Neural progenitor cell (in vitro differentiated cells): ENCODE measurements around the gene WASL. TPM values are rescaled to one million over a fixed set of nuclear protein-coding genes. Genes with fewer than 3 reads are reported as not detected.

Experiments
- DNase-seq: peaks from one replicate; pipeline ENCODE4 v3.0.0-alpha.2; 2016; ENCODE audit warnings: low spot score
- H2AFZ ChIP-seq: fragments of 200-600 bp; sonication (generic); replicated peaks from 2 replicates; pipeline ENCODE4 v1.6.1; 2016; ENCODE audit warnings: antibody characterized with exemption
- H3F3A ChIP-seq: fragments of 200-600 bp; sonication (generic); 2 replicates; pipeline ENCODE4 v1.6.1; 2016; ENCODE audit warnings: antibody characterized with exemption, low read depth
- H3K27ac ChIP-seq: fragments of 200-600 bp; sonication (generic); 2 replicates; pipeline ENCODE4 v1.5.1; 2016; ENCODE audit warnings: mild to moderate bottlenecking
- H3K27me3 ChIP-seq: fragments of 200-600 bp; sonication (generic); 2 replicates; pipeline ENCODE4 v1.6.1; 2016; ENCODE audit warnings: mild to moderate bottlenecking, moderate library complexity
- H3K36me3 ChIP-seq: fragments of 200-600 bp; sonication (generic); 2 replicates; pipeline ENCODE4 v1.5.1; 2016
- H3K4me1 ChIP-seq: fragments of 200-600 bp; sonication (generic); 2 replicates; pipeline ENCODE4 v1.6.1; 2016; ENCODE audit warnings: mixed run types
- H3K4me2 ChIP-seq: fragments of 200-600 bp; sonication (generic); 2 replicates; pipeline ENCODE4 v1.6.1; 2016
- H3K4me3 ChIP-seq: fragments of 200-600 bp; sonication (generic); 2 replicates; pipeline ENCODE4 v1.5.1; 2016
- H3K79me2 ChIP-seq: fragments of 200-600 bp; sonication (generic); 2 replicates; pipeline ENCODE4 v1.6.1; 2016; ENCODE audit warnings: low read depth
- H3K9ac ChIP-seq: fragments of 200-600 bp; sonication (generic); 2 replicates; pipeline ENCODE4 v1.6.1; 2016
- H3K9me3 ChIP-seq: fragments of 200-600 bp; sonication (generic); 2 replicates; pipeline ENCODE4 v1.5.1; 2016; ENCODE audit warnings: low read depth
- H4K20me1 ChIP-seq: fragments of 200-600 bp; sonication (generic); 2 replicates; pipeline ENCODE4 v1.6.1; 2016; ENCODE audit warnings: low read depth
- H3K27ac Mint-ChIP-seq: 3 replicates; pipeline ENCODE4 v1.8.0; 2021; ENCODE audit warnings: mixed read lengths
- H3K27me3 Mint-ChIP-seq: 2 replicates; pipeline ENCODE4 v1.8.0; 2022; ENCODE audit warnings: low read depth, mild to moderate bottlenecking, inconsistent platforms, moderate library complexity, mixed read lengths; ENCODE audit not compliant: insufficient read depth
- H3K36me3 Mint-ChIP-seq: 3 replicates; pipeline ENCODE4 v1.8.0; 2021; ENCODE audit warnings: mixed read lengths
- H3K4me1 Mint-ChIP-seq: 3 replicates; pipeline ENCODE4 v1.8.0; 2021; ENCODE audit warnings: mixed read lengths
- H3K4me3 Mint-ChIP-seq: 3 replicates; pipeline ENCODE4 v1.8.0; 2021; ENCODE audit warnings: mild to moderate bottlenecking, moderate library complexity, mixed read lengths
- H3K9me3 Mint-ChIP-seq: 3 replicates; pipeline ENCODE4 v1.8.0; 2020; ENCODE audit warnings: mixed read lengths
- EZH2 ChIP-seq: fragments of 200-600 bp; sonication (generic); IDR thresholded peaks from 2 replicates; pipeline ENCODE4 v1.6.1; 2017; ENCODE audit warnings: antibody characterized with exemption, mild to moderate bottlenecking, moderate library complexity
- EZH2phosphoT487 ChIP-seq: fragments of 200-600 bp; sonication (generic); IDR thresholded peaks from 2 replicates; pipeline ENCODE4 v1.6.1; 2017; ENCODE audit warnings: antibody characterized with exemption
- total RNA-seq: library from RNA; depleted of rRNA; stranded (reverse); fragments of >200 nt; gene quantifications from 2 replicates; pipeline ENCODE4 v1.2.3, GENCODE V29; 2015; ENCODE audit warnings: low replicate concordance
- TF ChIP-seq, protein P1 (sequence below): fragments of 200-600 bp; sonication (generic); IDR thresholded peaks from 2 replicates; pipeline ENCODE4 v1.5.1; 2017; ENCODE audit warnings: antibody characterized with exemption, mild to moderate bottlenecking

Gene WASL
- total RNA-seq, 1 donor from 2014 or later: 30.4 TPM

DNA sequence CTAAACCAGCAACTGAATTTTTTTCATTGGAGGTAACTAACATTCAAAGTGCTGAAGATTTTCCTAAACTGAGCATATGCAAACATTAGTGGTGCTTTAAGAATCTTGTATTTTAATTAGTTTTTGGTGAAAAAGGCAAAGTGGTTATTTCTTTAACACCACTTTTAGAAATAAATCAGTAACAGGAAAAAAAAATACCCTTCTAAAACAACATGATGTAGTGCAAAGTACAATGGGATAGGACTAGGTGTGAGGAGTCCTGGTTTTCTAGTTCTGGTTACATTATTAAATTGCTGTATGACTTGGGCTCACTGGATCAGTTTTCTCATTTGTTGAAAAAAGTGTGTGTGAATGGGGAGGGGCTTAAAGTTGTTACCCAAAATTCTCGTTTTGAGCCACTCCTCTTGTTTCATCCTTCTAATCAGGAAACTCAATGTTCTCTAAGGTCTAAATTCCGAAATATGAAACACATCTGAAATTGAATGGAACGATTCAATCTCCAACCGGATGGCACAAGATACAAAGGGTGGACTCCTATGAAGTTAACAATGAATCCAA lies 1.8 kb downstream of the WASL start:
- H3F3A ChIP-seq: peaks cover 36% of the 10 kb centered on the region
- H3K27me3 ChIP-seq: no peaks in the 10 kb centered on the region
- H3K9me3 Mint-ChIP-seq: peaks cover 2% of the 10 kb centered on the region
- no peaks in the 10 kb centered on the region for H3K9me3 ChIP-seq
- peak overlapping the region; percentile 95 for H3K9ac ChIP-seq
- H3K27ac Mint-ChIP-seq: peak overlapping the region; percentile 98
- peak overlapping the region; percentile 96 for H3K4me3 ChIP-seq
- H4K20me1 ChIP-seq: peaks cover 52% of the 10 kb centered on the region
- TF ChIP-seq, protein P1, sequence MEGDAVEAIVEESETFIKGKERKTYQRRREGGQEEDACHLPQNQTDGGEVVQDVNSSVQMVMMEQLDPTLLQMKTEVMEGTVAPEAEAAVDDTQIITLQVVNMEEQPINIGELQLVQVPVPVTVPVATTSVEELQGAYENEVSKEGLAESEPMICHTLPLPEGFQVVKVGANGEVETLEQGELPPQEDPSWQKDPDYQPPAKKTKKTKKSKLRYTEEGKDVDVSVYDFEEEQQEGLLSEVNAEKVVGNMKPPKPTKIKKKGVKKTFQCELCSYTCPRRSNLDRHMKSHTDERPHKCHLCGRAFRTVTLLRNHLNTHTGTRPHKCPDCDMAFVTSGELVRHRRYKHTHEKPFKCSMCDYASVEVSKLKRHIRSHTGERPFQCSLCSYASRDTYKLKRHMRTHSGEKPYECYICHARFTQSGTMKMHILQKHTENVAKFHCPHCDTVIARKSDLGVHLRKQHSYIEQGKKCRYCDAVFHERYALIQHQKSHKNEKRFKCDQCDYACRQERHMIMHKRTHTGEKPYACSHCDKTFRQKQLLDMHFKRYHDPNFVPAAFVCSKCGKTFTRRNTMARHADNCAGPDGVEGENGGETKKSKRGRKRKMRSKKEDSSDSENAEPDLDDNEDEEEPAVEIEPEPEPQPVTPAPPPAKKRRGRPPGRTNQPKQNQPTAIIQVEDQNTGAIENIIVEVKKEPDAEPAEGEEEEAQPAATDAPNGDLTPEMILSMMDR: no peak
- TF ChIP-seq EZH2phosphoT487: no peak
- no peak for TF ChIP-seq EZH2
- H3K4me2 ChIP-seq: peak overlapping the region; percentile 98
- peaks cover 54% of the 10 kb centered on the region for H3K4me1 ChIP-seq
- DNase-seq: no peak
- peak overlapping the region; percentile 96 for H3K27ac ChIP-seq
- peaks cover 90% of the 10 kb centered on the region for H3K79me2 ChIP-seq
- peak overlapping the region; percentile 1 for H2AFZ ChIP-seq
- peaks cover 17% of the 10 kb centered on the region for H3K36me3 Mint-ChIP-seq
- peaks cover 33% of the 10 kb centered on the region for H3K4me1 Mint-ChIP-seq
- no peaks in the 10 kb centered on the region for H3K27me3 Mint-ChIP-seq
- no peaks in the 10 kb centered on the region for H3K36me3 ChIP-seq
- H3K4me3 Mint-ChIP-seq: peak overlapping the region; percentile 98

DNA sequence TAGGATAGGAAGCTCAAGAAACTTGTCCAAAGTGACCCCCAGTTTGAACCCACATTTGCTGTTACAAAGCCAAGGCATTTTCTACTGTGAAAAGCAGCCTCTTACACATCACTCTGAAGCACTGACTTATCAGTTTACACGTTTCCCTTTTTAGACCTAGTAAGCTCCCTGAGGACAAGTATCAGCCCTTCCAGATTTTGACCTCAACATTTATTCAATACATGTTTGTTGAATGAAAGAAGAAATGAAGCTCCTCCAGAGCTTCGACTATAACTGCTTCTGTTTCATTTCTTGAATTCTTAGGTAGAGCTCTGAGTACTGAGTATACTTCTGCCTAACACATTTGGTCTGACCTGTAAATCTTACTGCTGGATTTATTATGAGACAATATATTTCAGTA lies 2.7 kb downstream of the WASL start:
- H3F3A ChIP-seq: peaks cover 36% of the 10 kb centered on the region
- H3K27ac ChIP-seq: no peak overlapping the region
- peak overlapping the region; percentile 98 for H3K4me2 ChIP-seq
- peaks cover 47% of the 10 kb centered on the region for H3K4me1 ChIP-seq
- H4K20me1 ChIP-seq: peaks cover 56% of the 10 kb centered on the region
- no peak for TF ChIP-seq EZH2
- TF ChIP-seq, protein P1: no peak
- TF ChIP-seq EZH2phosphoT487: no peak
- peaks cover 91% of the 10 kb centered on the region for H3K79me2 ChIP-seq
- Mint-ChIP-seq H3K36me3 (peaks cover 17% of the 10 kb centered on the region), H3K27me3 (no peaks in the 10 kb centered on the region), H3K27ac (no peak overlapping the region), H3K4me1 (peaks cover 26% of the 10 kb centered on the region), H3K9me3 (peaks cover 2% of the 10 kb centered on the region), H3K4me3 (peak overlapping the region; percentile 98)
- peak overlapping the region; percentile 96 for H3K4me3 ChIP-seq
- no peaks in the 10 kb centered on the region for H3K9me3 ChIP-seq
- peak; percentile 16 for DNase-seq
- no peak overlapping the region for H2AFZ ChIP-seq
- H3K36me3 ChIP-seq: no peaks in the 10 kb centered on the region
- no peaks in the 10 kb centered on the region for H3K27me3 ChIP-seq
- H3K9ac ChIP-seq: peak overlapping the region; percentile 95

DNA sequence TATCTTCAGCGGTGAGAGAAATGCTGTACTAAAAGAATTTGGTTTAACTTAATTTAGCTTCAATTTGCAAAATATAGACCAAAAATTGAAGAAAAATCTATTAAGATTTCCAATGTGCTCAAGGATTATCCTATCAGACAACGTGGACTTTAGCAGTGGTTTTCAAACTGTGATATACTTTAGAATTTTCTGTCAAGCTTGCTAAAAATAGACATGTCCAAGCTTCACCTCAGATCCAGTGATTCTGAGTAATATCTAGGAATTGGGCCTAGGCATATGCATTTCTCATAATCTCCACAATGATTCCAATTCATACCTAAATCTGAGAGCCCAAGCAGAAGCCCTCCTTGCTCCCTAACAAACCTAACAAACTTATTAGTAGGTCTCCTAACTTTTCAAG lies 3.4 kb downstream of the WASL start:
- H3K9me3 Mint-ChIP-seq: peaks cover 2% of the 10 kb centered on the region
- peaks cover 17% of the 10 kb centered on the region for H3K36me3 Mint-ChIP-seq
- peak overlapping the region; percentile 98 for H3K4me2 ChIP-seq
- H3K4me3 ChIP-seq: peak overlapping the region; percentile 96
- no peaks in the 10 kb centered on the region for H3K36me3 ChIP-seq
- no peak overlapping the region for H3K27ac ChIP-seq
- H3K4me1 ChIP-seq: peaks cover 41% of the 10 kb centered on the region
- no peak overlapping the region for H3K9ac ChIP-seq
- no peak for TF ChIP-seq EZH2
- TF ChIP-seq EZH2phosphoT487: no peak
- TF ChIP-seq, protein P1: no peak
- H3K27ac Mint-ChIP-seq: no peak overlapping the region
- peaks cover 24% of the 10 kb centered on the region for H3K4me1 Mint-ChIP-seq
- H3F3A ChIP-seq: peaks cover 34% of the 10 kb centered on the region
- DNase-seq: no peak
- peaks cover 91% of the 10 kb centered on the region for H3K79me2 ChIP-seq
- H2AFZ ChIP-seq: no peak overlapping the region
- H3K27me3 Mint-ChIP-seq: peaks cover 3% of the 10 kb centered on the region
- H3K27me3 ChIP-seq: no peaks in the 10 kb centered on the region
- H3K4me3 Mint-ChIP-seq: no peak overlapping the region
- no peaks in the 10 kb centered on the region for H3K9me3 ChIP-seq
- peaks cover 56% of the 10 kb centered on the region for H4K20me1 ChIP-seq
